Spinal cord (tissue), 10 donors: ENCODE results near the gene PGBD5. TPM values are rescaled to one million over a fixed set of nuclear protein-coding genes. Genes with fewer than 3 reads are reported as not detected.

ENCODE experiments used
- DNase-seq, 6 donors: peaks; one replicate each; pipeline versions ENCODE4 v3.0.0 to v3.0.0-alpha.2; 2013 to 2015; ENCODE audit warnings: low spot score in 6 of 6, low read depth in 4 of 6
- H3K27ac ChIP-seq: one replicate; pipeline ENCODE4 v1.5.1; 2013; ENCODE audit warnings: low read depth, low read length, control low read depth
- H3K27me3 ChIP-seq: one replicate; pipeline ENCODE4 v1.6.1; 2013; ENCODE audit warnings: low read length; ENCODE audit not compliant: control insufficient read depth, insufficient read depth
- H3K36me3 ChIP-seq: one replicate; pipeline ENCODE4 v1.6.1; 2013; ENCODE audit warnings: low read length; ENCODE audit not compliant: control insufficient read depth, insufficient read depth
- H3K4me1 ChIP-seq: one replicate; pipeline ENCODE4 v1.6.1; 2013; ENCODE audit warnings: low read length; ENCODE audit not compliant: control insufficient read depth, insufficient read depth
- H3K4me3 ChIP-seq: one replicate; pipeline ENCODE4 v1.5.1; 2013; ENCODE audit warnings: low read depth, low read length, control low read depth
- H3K9me3 ChIP-seq: one replicate; pipeline ENCODE4 v1.6.1; 2013; ENCODE audit warnings: low read length; ENCODE audit not compliant: control insufficient read depth, insufficient read depth
- WGBS: methylation state at CpG from one replicate; pipeline ENCODE4 v1.1.5; 2013; ENCODE audit warnings: missing lambda C conversion rate; ENCODE audit not compliant: insufficient coverage; 5-methylcytosine and 5-hydroxymethylcytosine counted together
- polyA plus RNA-seq, 2 donors: library from polyadenylated mRNA; unstranded; fragments of 120-200 nt; gene quantifications; one replicate each; pipeline ENCODE4 v1.2.1, GENCODE V29; 2013; ENCODE audit not compliant: insufficient read length in 2 of 2
- total RNA-seq, 2 donors: library from RNA; depleted of rRNA in 1 of 2; stranded (reverse); fragments of 120-200 nt in 1 of 2; fragments of >200 nt in 1 of 2; gene quantifications; one replicate each; pipeline versions ENCODE4 v1.2.3 to v1.2.4, GENCODE V29; 2013 to 2014
- donor health status: healthy.

PGBD5 gene
- total and polyA plus RNA-seq, 4 donors = 4.3 to 22.6 (median 16.1) TPM

DNA sequence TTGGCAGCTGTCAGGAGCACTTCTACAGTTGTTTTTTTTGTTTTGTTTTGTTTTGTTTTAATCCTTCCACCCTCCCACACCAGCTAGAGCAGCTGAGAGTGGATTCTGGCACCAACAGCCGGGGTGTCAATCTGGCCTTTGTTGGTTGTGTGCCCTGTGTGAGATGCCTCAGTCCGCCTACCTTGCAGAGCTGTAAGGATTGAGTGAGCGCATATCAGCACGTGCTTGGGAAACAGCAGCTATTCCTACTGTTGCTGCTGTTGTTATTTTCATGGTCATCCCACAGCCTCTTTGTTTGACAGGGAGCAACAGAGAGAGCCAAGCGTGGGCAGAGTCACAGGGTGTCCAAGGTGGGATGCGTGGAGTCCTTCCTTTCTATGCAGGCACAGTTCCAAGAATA is 50.4 kb downstream of the PGBD5 start:
- Histone ChIP-seq H3K4me1 (peaks cover 21% of the 10 kb centered on the region), H3K9me3 (peaks cover 4% of the 10 kb centered on the region), H3K27ac (no peak overlapping the region), H3K27me3 (no peaks in the 10 kb centered on the region), H3K4me3 (no peak overlapping the region), H3K36me3 (peaks cover 5% of the 10 kb centered on the region)
- 20% methylated on average over 3 of the region's 6 CpGs for WGBS
- DNase-seq = peak in 2 of 6 donors; percentile 48 to 65

DNA sequence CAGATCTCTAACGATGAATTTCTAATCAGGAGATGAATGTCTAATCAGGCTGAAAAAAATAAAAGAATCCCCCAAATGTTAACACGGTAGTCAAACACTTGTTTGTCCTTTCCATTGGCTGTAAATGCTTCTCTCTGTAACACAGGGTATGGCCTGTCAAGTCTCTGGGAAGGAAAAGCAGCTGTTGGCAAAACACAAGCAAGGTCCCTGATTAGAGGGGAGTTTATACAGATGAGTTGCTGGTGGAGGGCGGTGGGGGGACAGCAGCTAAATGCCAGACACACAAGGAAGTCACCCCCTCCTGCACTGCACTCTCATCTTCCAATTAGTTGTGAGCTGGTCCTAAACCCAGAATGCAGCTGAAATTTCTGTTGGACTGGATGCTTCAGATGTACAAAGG is 51.0 kb downstream of the PGBD5 start:
- no peaks in the 10 kb centered on the region for H3K27me3 ChIP-seq

DNA sequence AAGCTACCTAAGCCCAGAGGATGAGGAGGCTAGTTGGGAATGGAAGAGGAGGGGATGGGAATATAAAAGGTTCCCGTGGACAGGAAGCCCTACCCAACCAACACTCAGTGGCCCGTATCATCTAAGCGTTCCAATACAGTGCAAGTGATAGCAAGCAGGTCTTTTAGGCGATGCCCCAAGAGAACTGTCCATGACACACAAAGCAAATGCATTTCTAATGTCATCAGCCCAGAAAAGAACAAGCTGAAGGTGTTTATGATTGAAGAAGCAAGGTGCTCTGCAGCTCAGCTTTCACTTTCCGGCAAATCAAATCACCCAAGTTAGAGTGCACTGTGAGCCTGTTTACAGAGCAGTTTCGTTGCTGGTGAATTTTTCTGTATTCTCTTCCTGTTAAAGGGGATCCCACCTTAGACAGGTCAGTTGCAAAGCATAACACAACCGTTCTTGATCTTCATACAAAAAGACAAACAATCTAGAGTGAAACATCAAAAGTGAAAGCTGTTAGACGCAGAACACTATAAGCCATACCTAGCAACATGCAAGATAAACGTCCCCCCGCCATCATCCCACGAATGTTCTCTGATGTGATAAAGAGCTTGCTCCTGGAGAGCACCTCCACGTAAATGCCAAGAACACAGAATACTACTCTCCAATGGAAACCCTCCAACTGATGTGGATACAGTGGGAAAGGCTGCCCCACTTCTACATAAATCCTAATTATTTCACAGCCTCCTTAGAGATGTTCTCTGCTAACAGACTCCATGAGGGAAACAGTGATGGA is 54.0 kb downstream of the PGBD5 start:
- H3K4me3 ChIP-seq = no peak overlapping the region
- H3K27me3 ChIP-seq = no peaks in the 10 kb centered on the region
- H3K9me3 ChIP-seq = no peaks in the 10 kb centered on the region
- 95% methylated on average over 4 of the region's 12 CpGs for WGBS
- peaks cover 21% of the 10 kb centered on the region for H3K4me1 ChIP-seq
- peaks cover 14% of the 10 kb centered on the region for H3K36me3 ChIP-seq
- H3K27ac ChIP-seq = no peak overlapping the region
- DNase-seq = no peak

More for the DNA sequence above, 51.0 kb downstream of the PGBD5 start:
- peak in 2 of 6 donors; percentile 44 to 51 for DNase-seq
- WGBS = no CpG with 5 or more reads among the region's 3 CpGs
- Histone ChIP-seq H3K27ac (no peak overlapping the region), H3K9me3 (peaks cover 4% of the 10 kb centered on the region), H3K36me3 (peaks cover 6% of the 10 kb centered on the region), H3K4me1 (peaks cover 21% of the 10 kb centered on the region), H3K4me3 (no peak overlapping the region)

DNA sequence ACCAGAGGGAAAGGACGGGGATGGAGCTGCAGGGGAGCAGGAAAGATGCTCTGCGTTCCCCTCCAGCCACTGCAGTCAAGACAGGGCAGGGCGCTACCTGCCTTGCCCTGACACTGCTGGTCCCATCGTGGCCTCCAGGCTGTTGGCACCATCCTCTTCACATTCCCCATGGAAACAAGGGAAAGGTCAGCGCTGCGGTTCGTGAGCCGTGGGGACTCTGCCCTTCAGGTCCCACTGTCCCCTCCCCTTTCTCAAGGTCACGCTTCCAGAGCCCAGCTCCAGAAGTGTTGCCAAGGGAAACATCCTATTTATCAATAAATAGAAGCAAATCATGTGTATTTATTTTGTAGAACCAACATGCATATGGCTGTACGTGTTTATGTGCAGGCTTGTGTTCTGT is 56.0 kb downstream of the PGBD5 start:
- no peaks in the 10 kb centered on the region for H3K9me3 ChIP-seq
- H3K27me3 ChIP-seq = no peaks in the 10 kb centered on the region
- peaks cover 6% of the 10 kb centered on the region for H3K4me1 ChIP-seq
- 83% methylated on average over 1 of the region's 10 CpGs for WGBS
- H3K4me3 ChIP-seq = no peak overlapping the region
- peaks cover 16% of the 10 kb centered on the region for H3K36me3 ChIP-seq
- no peak overlapping the region for H3K27ac ChIP-seq
- DNase-seq = no peak

DNA sequence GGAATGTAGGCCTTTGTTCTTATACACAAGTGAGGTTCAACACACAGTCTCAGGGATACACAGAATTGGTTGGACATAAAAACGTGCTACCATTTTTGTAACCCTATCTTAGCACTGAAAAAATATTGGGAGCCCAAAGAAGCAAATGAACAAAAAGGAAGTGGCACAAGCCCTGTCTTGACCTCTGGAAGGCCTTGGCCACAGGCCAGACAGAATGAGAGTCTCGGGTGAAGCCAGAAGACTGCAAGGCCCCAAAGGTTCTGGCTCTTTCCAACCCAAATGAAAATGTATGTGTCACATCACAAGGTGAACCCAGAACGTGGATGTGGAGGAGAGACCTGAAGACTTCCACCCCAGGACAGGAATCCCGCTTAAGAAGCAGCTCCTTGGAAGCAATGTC is 57.3 kb downstream of the PGBD5 start:
- H3K27ac ChIP-seq = no peak overlapping the region
- peaks cover 16% of the 10 kb centered on the region for H3K36me3 ChIP-seq
- H3K4me3 ChIP-seq = no peak overlapping the region
- WGBS = 83% methylated on average over 2 of the region's 4 CpGs
- no peaks in the 10 kb centered on the region for H3K27me3 ChIP-seq
- DNase-seq = no peak
- no peaks in the 10 kb centered on the region for H3K9me3 ChIP-seq
- H3K4me1 ChIP-seq = no peaks in the 10 kb centered on the region

DNA sequence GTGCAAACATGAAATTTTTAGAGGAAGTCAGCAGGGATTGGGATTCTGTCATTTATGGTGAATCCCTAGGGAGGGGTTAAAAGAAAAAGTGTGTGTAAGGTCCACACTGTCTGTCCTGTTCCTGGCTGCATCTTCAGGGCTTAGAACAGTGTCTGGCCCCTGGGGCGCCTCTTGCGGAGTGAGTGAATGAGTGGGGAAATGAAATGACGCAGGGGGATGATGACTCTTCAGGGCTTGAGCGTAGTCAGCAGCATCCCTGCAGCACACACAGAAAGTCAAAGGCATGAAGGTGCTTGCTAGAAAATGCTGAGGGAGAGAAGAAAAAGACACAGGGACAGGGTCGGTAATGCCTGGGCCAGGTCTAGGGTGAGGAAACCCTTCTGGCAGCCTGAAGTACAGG is 57.8 kb downstream of the PGBD5 start:
- H3K27ac ChIP-seq = no peak overlapping the region

DNA sequence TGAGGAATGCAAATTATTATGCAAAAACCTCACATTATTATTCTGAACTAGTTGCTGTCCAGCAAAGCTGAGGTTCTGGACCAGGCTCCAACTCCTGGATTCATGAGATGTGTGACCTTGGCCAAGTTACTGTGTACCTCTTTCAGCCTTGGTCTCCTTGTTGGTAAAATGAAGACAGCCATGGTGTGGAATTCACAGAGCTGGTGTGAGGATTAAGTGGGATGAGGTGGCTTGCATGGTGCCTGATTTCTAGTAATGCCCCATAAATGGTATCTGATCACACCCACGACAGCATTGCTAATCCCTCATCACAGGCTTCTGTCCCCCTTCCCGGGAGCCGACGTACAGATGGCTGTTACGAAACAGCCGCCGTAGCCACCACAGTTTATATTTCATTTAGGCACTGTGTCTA is 59.6 kb downstream of the PGBD5 start:
- Histone ChIP-seq H3K9me3 (no peaks in the 10 kb centered on the region), H3K4me3 (no peak overlapping the region), H3K36me3 (peaks cover 25% of the 10 kb centered on the region), H3K27ac (no peak overlapping the region), H3K27me3 (no peaks in the 10 kb centered on the region), H3K4me1 (no peaks in the 10 kb centered on the region)
- 91% methylated on average over 7 of the region's 7 CpGs for WGBS
- DNase-seq = no peak

More for the DNA sequence above, 57.8 kb downstream of the PGBD5 start:
- H3K9me3 ChIP-seq = no peaks in the 10 kb centered on the region
- DNase-seq = no peak
- H3K27me3 ChIP-seq = no peaks in the 10 kb centered on the region
- H3K4me1 ChIP-seq = no peaks in the 10 kb centered on the region
- H3K36me3 ChIP-seq = peaks cover 16% of the 10 kb centered on the region
- 74% methylated on average over 5 of the region's 5 CpGs for WGBS
- no peak overlapping the region for H3K4me3 ChIP-seq

DNA sequence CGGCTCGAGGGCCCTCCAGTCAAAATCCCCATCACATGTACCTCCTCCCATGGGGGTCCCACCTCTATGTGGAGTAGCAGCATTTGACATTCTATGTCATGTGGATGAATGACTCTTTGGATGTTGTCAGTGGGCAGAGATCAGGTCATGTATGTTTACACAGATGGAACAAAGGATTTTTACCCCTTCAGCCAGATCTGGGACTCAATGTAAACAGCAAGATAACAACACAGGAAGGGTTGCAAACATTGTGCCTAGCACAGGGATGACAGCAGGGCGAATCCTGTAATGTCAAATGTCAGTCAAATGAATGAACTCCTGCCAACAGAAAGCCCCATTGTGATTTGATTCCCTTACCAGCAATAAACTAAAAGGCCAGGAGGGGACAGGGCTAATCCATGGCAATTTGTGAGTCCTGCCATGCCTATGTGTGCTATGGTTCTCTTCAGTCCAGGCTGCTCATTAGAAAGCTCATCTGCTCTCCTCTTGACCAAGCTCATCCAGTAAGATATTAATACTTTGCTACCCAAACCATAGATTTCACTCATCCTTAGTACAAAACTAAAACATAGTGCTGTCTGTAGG is 60.3 kb downstream of the PGBD5 start:
- Histone ChIP-seq H3K36me3 (peaks cover 23% of the 10 kb centered on the region), H3K27me3 (no peaks in the 10 kb centered on the region), H3K4me1 (no peaks in the 10 kb centered on the region), H3K4me3 (no peak overlapping the region), H3K9me3 (no peaks in the 10 kb centered on the region), H3K27ac (no peak overlapping the region)
- DNase-seq = no peak
- WGBS = 67% methylated on average over 1 of the region's 3 CpGs

DNA sequence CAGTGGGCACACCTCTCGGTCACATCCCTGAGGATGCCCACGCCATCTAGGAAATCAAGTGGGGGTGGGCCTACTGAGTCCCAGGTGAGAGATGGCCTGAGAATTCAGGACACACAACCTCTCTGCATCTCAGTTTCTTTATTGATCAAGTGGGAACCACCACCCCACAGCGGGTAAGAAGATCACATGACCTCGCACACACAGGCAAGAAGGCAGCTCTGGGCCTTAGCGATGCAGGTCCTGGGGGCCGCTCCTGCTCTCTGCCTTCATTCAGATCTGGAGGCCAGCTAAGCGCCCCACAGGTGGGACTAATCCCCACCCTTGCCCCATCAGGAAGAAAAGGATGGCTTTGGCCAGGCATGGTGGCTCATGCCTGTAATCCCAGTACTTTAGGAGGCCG is 63.2 kb downstream of the PGBD5 start:
- Histone ChIP-seq H3K27ac (no peak overlapping the region), H3K36me3 (peaks cover 13% of the 10 kb centered on the region), H3K9me3 (no peaks in the 10 kb centered on the region), H3K27me3 (no peaks in the 10 kb centered on the region), H3K4me1 (no peaks in the 10 kb centered on the region), H3K4me3 (no peak overlapping the region)
- 96% methylated on average over 6 of the region's 8 CpGs for WGBS
- no peak for DNase-seq

DNA sequence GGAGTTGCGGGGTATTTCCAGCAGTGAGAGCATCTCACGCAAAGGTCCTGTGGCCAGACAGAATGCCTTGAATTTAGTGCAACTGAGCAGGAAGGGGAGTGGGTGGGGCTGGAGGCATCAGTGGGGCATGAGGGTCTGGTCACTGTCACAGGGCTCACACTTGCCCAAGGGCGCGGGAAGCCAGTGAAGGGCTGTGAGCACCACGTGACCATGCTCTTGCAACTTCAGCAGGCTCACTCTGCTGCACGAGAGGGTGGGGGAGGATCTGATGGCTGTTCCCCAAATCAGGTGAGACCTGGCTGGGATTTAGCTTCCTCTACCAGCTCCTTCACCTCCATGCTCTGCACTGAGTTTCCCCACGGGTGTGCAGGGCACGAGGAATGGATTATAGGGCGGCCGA is 64.2 kb downstream of the PGBD5 start:
- H3K36me3 ChIP-seq = peaks cover 14% of the 10 kb centered on the region
- no peaks in the 10 kb centered on the region for H3K9me3 ChIP-seq
- no peaks in the 10 kb centered on the region for H3K4me1 ChIP-seq
- 92% methylated on average over 10 of the region's 10 CpGs for WGBS
- DNase-seq = no peak
- no peak overlapping the region for H3K4me3 ChIP-seq
- H3K27me3 ChIP-seq = no peaks in the 10 kb centered on the region
- H3K27ac ChIP-seq = no peak overlapping the region
